Lung (tissue), 12 donors: ENCODE results near the gene EPB41. TPM values are rescaled to one million over a fixed set of nuclear protein-coding genes. Genes with fewer than 3 reads are reported as not detected.

Experiments used
- ATAC-seq: fragments of 200-7000 bp; cut with Tn5 transposase; one replicate; pipeline ENCODE4 v1.9.1; 2020; ENCODE audit warnings: moderate number of reproducible peaks; ENCODE audit not compliant: insufficient read depth, low FRiP score
- DNase-seq, 3 donors: peaks; one replicate each; pipeline ENCODE4 v3.0.0-alpha.2; 2013 to 2017
- H3K27ac ChIP-seq, 2 donors: one replicate each; pipeline ENCODE4 v1.5.1; 2013; ENCODE audit warnings: mild to moderate bottlenecking in 2 of 2, moderate library complexity in 2 of 2, control low read depth in 1 of 2, inconsistent platforms in 1 of 2, low read depth in 1 of 2, low read length in 1 of 2
- H3K27me3 ChIP-seq, 3 donors: one replicate each; pipeline ENCODE4 v1.5.1; 2013; ENCODE audit warnings: low read length in 2 of 3; ENCODE audit not compliant: control insufficient read depth in 3 of 3, insufficient read depth in 3 of 3
- H3K36me3 ChIP-seq, 4 donors: one replicate each; pipeline ENCODE4 v1.5.1; 2013; ENCODE audit warnings: low read length in 4 of 4, mild to moderate bottlenecking in 1 of 4, moderate library complexity in 1 of 4; ENCODE audit not compliant: control insufficient read depth in 4 of 4, insufficient read depth in 4 of 4
- H3K4me1 ChIP-seq, 5 donors: one replicate each; pipeline ENCODE4 v1.5.1; 2013; ENCODE audit warnings: low read length in 5 of 5, mild to moderate bottlenecking in 2 of 5, moderate library complexity in 1 of 5; ENCODE audit not compliant: control insufficient read depth in 5 of 5, insufficient read depth in 5 of 5
- H3K4me3 ChIP-seq: one replicate; pipeline ENCODE4 v1.5.1; 2013; ENCODE audit warnings: mild to moderate bottlenecking, control low read depth, moderate library complexity
- H3K9ac ChIP-seq, 2 donors: one replicate each; pipeline ENCODE4 v1.5.1; 2013; ENCODE audit warnings: low read length in 2 of 2, control low read depth in 1 of 2; ENCODE audit not compliant: insufficient read depth in 1 of 2
- H3K9me3 ChIP-seq, 4 donors: one replicate each; pipeline ENCODE4 v1.5.1; 2013; ENCODE audit warnings: low read length in 3 of 4, mild to moderate bottlenecking in 1 of 4, moderate library complexity in 1 of 4; ENCODE audit not compliant: control insufficient read depth in 4 of 4, insufficient read depth in 3 of 4
- CTCF ChIP-seq: IDR thresholded peaks from 2 replicates; pipeline ENCODE4 v1.5.1; 2012; ENCODE audit warnings: mild to moderate bottlenecking; ENCODE audit errors: control extremely low read depth, extremely low read depth
- WGBS, 2 donors: extraction: QIAGEN DNeasy Blood & Tissue Kit; methylation state at CpG; one replicate each; pipeline ENCODE4 v1.1.7; 2013; 5-methylcytosine and 5-hydroxymethylcytosine counted together
- polyA plus RNA-seq, 2 donors: library from polyadenylated mRNA; stranded (reverse); fragments of 200-250 nt; gene quantifications; one replicate each; pipeline ENCODE4 v1.2.1, GENCODE V29; 2013
- total RNA-seq, 2 donors: library from RNA; depleted of rRNA in 1 of 2; stranded (reverse); fragments of >200 nt in 1 of 2; gene quantifications; one replicate each; pipeline ENCODE4 v1.2.1, GENCODE V29; 2014 to 2021
- donor health status: control.
- donor health status: control.
- donor health status: Bipolar disorder and iron deficiency.
- donor health status: healthy.
- donor health status: DM: yes; HTN: yes; CAD: no.

The EPB41 gene
- total and polyA plus RNA-seq, 4 donors: 10.4 to 69.0 (median 33.3) TPM

GRCh38 chr1:29156543-29157268 is 242.3 kb downstream of the EPB41 start:
- ATAC-seq: no peak

DNA sequence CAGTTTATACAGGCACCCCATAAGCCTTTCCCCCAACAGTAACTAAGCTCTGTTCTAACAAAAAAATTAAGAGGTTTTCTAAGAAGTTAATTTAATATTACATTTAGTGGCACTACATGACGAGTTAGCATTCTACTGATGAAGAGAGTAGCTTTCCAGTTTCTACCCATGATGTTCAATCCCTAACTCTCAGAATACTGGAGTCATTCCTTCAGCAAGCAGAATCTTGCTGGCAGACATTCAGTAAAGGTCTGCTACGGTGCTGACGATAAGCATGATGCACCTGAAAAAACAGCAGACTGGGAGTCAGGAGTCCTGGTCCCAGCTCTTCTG is 242.9 kb downstream of the EPB41 start:
- Histone ChIP-seq H3K27ac (no peak overlapping the region), H3K9ac (no peak overlapping the region), H3K27me3 (no peaks in the 10 kb centered on the region), H3K36me3 (peaks cover 19 to 51% (median 35%) of the 10 kb centered on the region in 4 donors), H3K9me3 (no peaks in the 10 kb centered on the region), H3K4me1 (peaks cover 5 to 13% (median 8%) of the 10 kb centered on the region in 5 donors), H3K4me3 (no peak overlapping the region)
- DNase-seq (no peak), ATAC-seq (no peak)
- 93 to 98% methylated on average over 3 of the region's 3 CpGs for WGBS, 2 donors
- TF ChIP-seq CTCF: no peak

More at GRCh38 chr1:29156543-29157268, 242.3 kb downstream of the EPB41 start:
- Histone ChIP-seq H3K9me3 (no peaks in the 10 kb centered on the region), H3K27ac (peak overlapping the region in 1 of 2 donors; percentile 7), H3K9ac (peak overlapping the region in 1 of 2 donors; percentile 54), H3K4me1 (peaks cover 5 to 11% (median 8%) of the 10 kb centered on the region in 5 donors), H3K4me3 (no peak overlapping the region), H3K36me3 (peaks cover 19 to 54% (median 37%) of the 10 kb centered on the region in 4 donors), H3K27me3 (no peaks in the 10 kb centered on the region)
- DNase-seq: peak; percentile 54 to 70 (median 66)
- 52 to 73% methylated on average over 10 of the region's 10 CpGs for WGBS, 2 donors
- TF ChIP-seq CTCF: no peak

GRCh38 chr1:29159773-29160172 is 245.4 kb downstream of the EPB41 start:
- no peak overlapping the region for H3K27ac ChIP-seq
- no peak overlapping the region for H3K4me3 ChIP-seq
- ATAC-seq (no peak), DNase-seq (no peak)
- no peak overlapping the region for H3K9ac ChIP-seq
- TF ChIP-seq CTCF: no peak
- 45 to 58% methylated on average over 3 of the region's 3 CpGs for WGBS, 2 donors
- peaks cover 9 to 38% (median 26%) of the 10 kb centered on the region in 4 donors for H3K36me3 ChIP-seq
- H3K4me1 ChIP-seq: peaks cover 5 to 13% (median 9%) of the 10 kb centered on the region in 5 donors
- no peaks in the 10 kb centered on the region for H3K9me3 ChIP-seq
- H3K27me3 ChIP-seq: no peaks in the 10 kb centered on the region

GRCh38 chr1:29162025-29162424 is 247.7 kb downstream of the EPB41 start:
- ATAC-seq (no peak), DNase-seq (no peak)
- TF ChIP-seq CTCF: no peak
- Histone ChIP-seq H3K27ac (no peak overlapping the region), H3K27me3 (no peaks in the 10 kb centered on the region), H3K9ac (no peak overlapping the region), H3K4me3 (no peak overlapping the region), H3K9me3 (no peaks in the 10 kb centered on the region), H3K36me3 (peaks cover 15 to 42% (median 31%) of the 10 kb centered on the region in 4 donors), H3K4me1 (peaks cover 4 to 12% (median 7%) of the 10 kb centered on the region in 5 donors)
- WGBS, 2 donors: 46 to 48% methylated on average over 4 of the region's 4 CpGs
